HEK293T (cell line): ENCODE results near the gene SLC17A4.
A peak's percentile ranks its signal among the peaks of the same experiment; 100 is the strongest.

ENCODE experiments used
- CTCF ChIA-PET: fragments of 350-600 bp; formaldehyde crosslinking; extraction: SDS; loops from one replicate; lab custom pipeline; 2021; ENCODE audit warnings: antibody characterized with exemption, inconsistent platforms; lab: Yijun Ruan, JAX
- POLR2A ChIA-PET: fragments of 350-600 bp; formaldehyde crosslinking; extraction: SDS; loops from one replicate; lab custom pipeline; 2020; ENCODE audit warnings: antibody characterized with exemption, inconsistent platforms; lab: Yijun Ruan, JAX
- DNase-seq: peaks from one replicate; pipeline ENCODE4 v3.0.0; 2012; ENCODE audit warnings: mixed read lengths; ENCODE audit errors: extremely low spot score
- ARNT ChIP-seq: fragments of 450-650 bp; IDR thresholded peaks from 2 replicates; pipeline ENCODE4 v1.6.1; 2017; ENCODE audit warnings: mild to moderate bottlenecking
- BHLHE40 ChIP-seq: fragments of 450-650 bp; IDR thresholded peaks from 2 replicates; pipeline ENCODE4 v1.6.1; 2016; ENCODE audit warnings: mild to moderate bottlenecking, moderate library complexity, borderline replicate concordance
- CTBP1 ChIP-seq: fragments of 450-650 bp; IDR thresholded peaks from 2 replicates; pipeline ENCODE4 v1.6.1; 2016; ENCODE audit warnings: borderline replicate concordance
- ELF4 ChIP-seq: fragments of 450-650 bp; IDR thresholded peaks from 2 replicates; pipeline ENCODE4 v1.6.1; 2017; ENCODE audit warnings: antibody characterized with exemption
- FOXA1 ChIP-seq: fragments of 450-650 bp; IDR thresholded peaks from 2 replicates; pipeline ENCODE4 v1.6.1; 2016; ENCODE audit warnings: mild to moderate bottlenecking
- FOXK2 ChIP-seq: fragments of 450-650 bp; IDR thresholded peaks from 2 replicates; pipeline ENCODE4 v1.6.1; 2016; ENCODE audit warnings: mild to moderate bottlenecking
- FOXM1 ChIP-seq: fragments of 450-650 bp; IDR thresholded peaks from 2 replicates; pipeline ENCODE4 v1.6.1; 2017; ENCODE audit warnings: mild to moderate bottlenecking, borderline replicate concordance
- HDGF ChIP-seq: fragments of 450-650 bp; IDR thresholded peaks from 2 replicates; pipeline ENCODE4 v1.6.1; 2017; ENCODE audit warnings: antibody characterized with exemption, borderline replicate concordance
- L3MBTL2 ChIP-seq: fragments of 450-650 bp; conservative IDR thresholded peaks from 2 replicates; pipeline ENCODE4 v1.6.1; 2016; ENCODE audit warnings: mild to moderate bottlenecking
- LEF1 ChIP-seq: fragments of 450-650 bp; IDR thresholded peaks from 2 replicates; pipeline ENCODE4 v1.6.1; 2017; ENCODE audit warnings: mild to moderate bottlenecking, borderline replicate concordance
- NFRKB ChIP-seq: fragments of 450-650 bp; IDR thresholded peaks from 2 replicates; pipeline ENCODE4 v1.6.1; 2016; ENCODE audit warnings: mild to moderate bottlenecking, moderate library complexity
- SP1 ChIP-seq: fragments of 450-650 bp; IDR thresholded peaks from 2 replicates; pipeline ENCODE4 v1.6.1; 2017
- SUZ12 ChIP-seq: fragments of 450-650 bp; IDR thresholded peaks from 2 replicates; pipeline ENCODE4 v1.6.1; 2016; ENCODE audit warnings: mild to moderate bottlenecking
- TARDBP ChIP-seq: fragments of 450-650 bp; IDR thresholded peaks from 2 replicates; pipeline ENCODE4 v1.6.1; 2016
- ZNF384 ChIP-seq: fragments of 450-650 bp; IDR thresholded peaks from 2 replicates; pipeline ENCODE4 v1.6.1; 2016
- TF ChIP-seq, protein P1 (sequence below): fragments of 450-650 bp; IDR thresholded peaks from 2 replicates; pipeline ENCODE4 v1.6.1; 2016

Gene SLC17A4

DNA sequence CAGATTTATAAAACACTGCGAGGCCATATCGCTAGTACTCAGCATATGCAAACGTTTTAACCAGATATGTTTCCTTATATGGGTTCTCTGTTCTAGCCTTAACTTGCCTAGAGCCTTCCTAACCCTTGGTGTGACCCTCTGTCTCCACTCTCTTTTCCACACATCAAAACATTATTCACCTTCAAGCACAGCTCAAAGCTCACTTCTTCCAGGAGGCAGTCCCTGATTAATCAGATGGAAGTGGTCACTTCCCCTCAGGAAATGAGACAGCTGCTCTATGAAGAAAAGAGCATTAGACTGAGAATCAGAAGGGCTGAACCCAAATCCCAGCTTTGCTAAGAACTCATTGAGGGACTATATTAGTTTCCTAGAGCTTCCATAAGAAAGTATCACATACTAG, 39.8 kb upstream of the SLC17A4 start:
- POLR2A ChIA-PET = no interaction called here
- no peak for TF ChIP-seq HDGF
- no peak for TF ChIP-seq FOXA1
- TF ChIP-seq FOXM1 = no peak
- no peak for TF ChIP-seq ARNT
- no peak for TF ChIP-seq SUZ12
- no peak for TF ChIP-seq FOXK2
- no peak for TF ChIP-seq CTBP1
- no peak for TF ChIP-seq SP1
- TF ChIP-seq ELF4 = no peak
- TF ChIP-seq TARDBP = no peak
- TF ChIP-seq LEF1 = no peak
- TF ChIP-seq BHLHE40 = no peak
- TF ChIP-seq L3MBTL2 = no peak
- no peak for TF ChIP-seq NFRKB
- DNase-seq = no peak
- CTCF ChIA-PET = no interaction called here

DNA sequence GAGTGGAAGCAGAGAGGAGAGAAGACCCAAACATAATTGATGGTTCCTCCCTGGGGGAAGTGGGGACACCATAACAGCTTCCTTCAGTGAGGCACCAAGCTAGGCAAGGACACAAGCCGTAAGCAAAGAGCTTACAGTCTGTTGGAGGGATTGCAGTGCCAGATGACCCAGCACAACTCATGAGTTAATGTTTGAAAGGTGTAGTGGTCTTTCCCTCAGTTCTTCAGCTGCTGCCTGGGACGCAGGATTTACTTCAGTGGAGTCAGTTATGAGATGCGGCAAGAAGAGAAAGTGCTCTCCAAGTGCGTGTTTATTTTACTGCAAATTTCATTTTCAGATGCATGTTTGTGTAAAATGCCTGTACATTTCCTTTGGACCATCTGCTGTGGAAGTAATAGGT, 38.7 kb upstream of the SLC17A4 start:
- POLR2A ChIA-PET = no interaction called here
- DNase-seq = no peak
- CTCF ChIA-PET = interaction anchor here (0.7 kb wide), 1 partner anchor 45 kb away, joined by 4 read pairs; no protein-coding TSS in a partner anchor

DNA sequence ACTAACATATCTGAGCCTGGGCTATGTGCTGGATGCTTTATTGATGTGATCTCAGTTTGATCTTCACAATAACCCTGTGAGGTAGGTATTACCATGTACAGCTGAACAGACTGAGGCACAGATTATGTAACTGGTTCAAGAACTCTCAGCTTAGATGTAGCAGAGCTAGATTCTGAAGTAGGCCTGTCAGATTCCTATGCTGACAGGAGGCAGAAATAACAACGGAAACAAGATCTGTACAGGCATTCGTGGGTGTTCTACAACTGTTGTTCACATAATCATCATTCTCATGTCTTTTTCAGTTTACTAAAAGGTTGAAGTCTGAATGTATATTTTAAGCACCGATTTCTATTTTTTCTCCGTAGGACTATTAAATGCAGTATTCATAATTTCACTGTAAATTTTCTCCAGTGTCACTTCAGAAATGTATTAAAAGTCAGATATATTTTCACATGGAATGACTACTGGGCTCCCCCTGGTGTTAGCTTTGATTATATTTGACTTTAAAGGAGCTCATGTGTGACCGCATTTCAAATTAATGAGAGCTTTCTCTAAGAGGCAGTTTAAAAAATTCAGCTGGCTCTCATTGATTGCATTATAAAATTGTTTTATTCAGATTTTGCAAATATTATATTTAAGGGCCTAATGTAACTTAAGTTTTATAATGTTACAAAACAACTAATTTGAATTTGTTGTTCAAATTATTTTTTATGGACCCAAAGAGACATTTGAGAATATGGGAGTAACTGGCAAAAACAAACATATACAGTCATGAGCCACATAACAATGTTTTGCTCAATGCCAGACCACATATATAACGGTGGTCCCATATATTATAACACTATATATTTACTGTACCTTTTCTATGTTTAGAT, 36.4 kb upstream of the SLC17A4 start:
- TF ChIP-seq HDGF (no peak), SP1 (no peak), NFRKB (no peak), SUZ12 (no peak), LEF1 (no peak), ELF4 (no peak), FOXM1 (no peak), TARDBP (no peak), CTBP1 (no peak), BHLHE40 (no peak), ARNT (no peak), ZNF384 (no peak), L3MBTL2 (no peak), FOXA1 (no peak), FOXK2 (no peak)
- TF ChIP-seq, protein P1, sequence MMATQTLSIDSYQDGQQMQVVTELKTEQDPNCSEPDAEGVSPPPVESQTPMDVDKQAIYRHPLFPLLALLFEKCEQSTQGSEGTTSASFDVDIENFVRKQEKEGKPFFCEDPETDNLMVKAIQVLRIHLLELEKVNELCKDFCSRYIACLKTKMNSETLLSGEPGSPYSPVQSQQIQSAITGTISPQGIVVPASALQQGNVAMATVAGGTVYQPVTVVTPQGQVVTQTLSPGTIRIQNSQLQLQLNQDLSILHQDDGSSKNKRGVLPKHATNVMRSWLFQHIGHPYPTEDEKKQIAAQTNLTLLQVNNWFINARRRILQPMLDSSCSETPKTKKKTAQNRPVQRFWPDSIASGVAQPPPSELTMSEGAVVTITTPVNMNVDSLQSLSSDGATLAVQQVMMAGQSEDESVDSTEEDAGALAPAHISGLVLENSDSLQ = no peak
- CTCF ChIA-PET = interaction anchor here (0.7 to 1.0 kb wide), 11 partner anchors 9 to 793 kb away, joined by 3 to 5 read pairs (median 3); partner anchors contain the start of gene SCGN
- peak; percentile 20 for DNase-seq
- POLR2A ChIA-PET = no interaction called here

More for the DNA sequence above, 38.7 kb upstream of the SLC17A4 start:
- TF ChIP-seq NFRKB (no peak), SUZ12 (no peak), CTBP1 (no peak), ZNF384 (no peak), L3MBTL2 (no peak), FOXM1 (no peak), BHLHE40 (no peak), FOXK2 (no peak), SP1 (no peak), ARNT (no peak), TARDBP (no peak), FOXA1 (no peak), ELF4 (no peak), HDGF (no peak), LEF1 (no peak)
- TF ChIP-seq, protein P1 = no peak

DNA sequence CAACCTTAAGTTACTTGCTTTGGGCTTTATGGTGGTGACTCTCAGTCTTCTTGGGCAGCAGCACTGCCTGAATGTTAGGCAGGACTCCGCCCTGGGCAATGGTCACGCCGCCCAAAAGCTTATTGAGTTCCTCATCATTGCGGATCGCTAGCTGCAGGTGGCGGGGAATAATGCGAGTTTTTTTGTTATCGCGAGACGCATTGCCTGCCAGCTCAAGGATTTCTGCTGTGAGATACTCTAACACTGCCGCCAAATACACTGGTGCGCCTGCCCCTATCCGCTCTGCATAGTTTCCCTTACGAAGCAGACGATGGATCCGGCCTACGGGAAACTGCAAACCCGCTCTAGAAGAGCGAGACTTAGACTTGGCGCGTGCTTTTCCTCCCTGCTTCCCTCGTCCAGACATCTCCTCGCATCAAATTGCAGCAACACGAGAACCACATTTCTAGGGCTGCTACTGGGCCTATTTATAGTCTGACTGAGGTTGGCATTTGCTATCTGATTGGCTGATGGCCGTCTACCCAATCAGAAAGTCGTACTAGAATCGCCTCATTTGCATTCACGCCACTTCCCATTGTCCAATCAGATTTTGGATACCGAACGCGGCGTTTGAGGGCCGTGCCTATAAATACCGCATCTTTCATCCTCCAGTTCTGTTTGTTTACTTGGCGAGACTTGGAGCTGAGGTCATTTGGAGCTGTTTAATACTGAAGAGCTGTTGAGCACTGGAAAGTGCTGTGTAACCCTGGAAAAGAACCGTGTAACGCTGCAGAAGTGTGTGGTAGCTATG, 28.2 kb upstream of the SLC17A4 start:
- ChIA-PET CTCF (interaction anchor here (0.6 to 1.6 kb wide), 2 partner anchors 8 to 221 kb away, joined by 3 to 4 read pairs; no protein-coding TSS in a partner anchor), POLR2A (no interaction called here)
- TF ChIP-seq FOXM1 = no peak
- TF ChIP-seq FOXA1 = no peak
- TF ChIP-seq, protein P1 = no peak
- TF ChIP-seq BHLHE40 = no peak
- no peak for TF ChIP-seq ZNF384
- DNase-seq = no peak

DNA sequence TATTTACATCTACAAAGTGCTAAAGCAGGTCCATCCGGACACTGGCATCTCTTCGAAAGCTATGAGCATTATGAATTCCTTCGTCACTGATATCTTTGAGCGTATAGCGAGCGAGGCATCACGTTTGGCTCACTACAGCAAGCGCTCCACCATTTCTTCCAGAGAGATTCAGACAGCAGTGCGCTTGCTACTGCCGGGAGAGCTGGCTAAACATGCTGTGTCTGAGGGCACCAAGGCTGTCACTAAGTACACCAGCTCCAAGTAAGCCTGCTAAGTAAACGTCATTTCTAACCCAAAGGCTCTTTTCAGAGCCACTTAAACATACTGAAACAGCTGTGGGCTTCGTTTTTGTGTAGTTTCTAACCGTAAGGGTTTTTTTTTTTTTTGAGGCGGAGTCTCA, 27.5 kb upstream of the SLC17A4 start:
- POLR2A ChIA-PET = no interaction called here
- CTCF ChIA-PET = interaction anchor here (1.6 kb wide), 1 partner anchor 9 kb away, joined by 4 read pairs; no protein-coding TSS in a partner anchor
- TF ChIP-seq ZNF384 = no peak
- no peak for DNase-seq
